IMR-90 (cell line): Measurements from ENCODE around the gene ST3GAL4.

Source experiments
- BHLHE40 ChIP-seq: fragments of 150-350 bp; IDR thresholded peaks from 2 replicates; pipeline ENCODE4 v1.6.1; 2016; ENCODE audit warnings: mild to moderate bottlenecking, low read depth, low read length
- CEBPB ChIP-seq: IDR thresholded peaks from 2 replicates; pipeline ENCODE4 v1.6.1; 2012; ENCODE audit warnings: low read depth, low read length, improper control_type of control experiment
- FOS ChIP-seq: fragments of 150-350 bp; IDR thresholded peaks from 2 replicates; pipeline ENCODE4 v1.6.1; 2016; ENCODE audit warnings: low read depth, low read length
- MAZ ChIP-seq: IDR thresholded peaks from 2 replicates; pipeline ENCODE4 v1.6.1; 2012; ENCODE audit warnings: low read depth, mild to moderate bottlenecking, low read length, improper control_type of control experiment, moderate library complexity, borderline replicate concordance
- MXI1 ChIP-seq: IDR thresholded peaks from 2 replicates; pipeline ENCODE4 v1.6.1; 2012; ENCODE audit warnings: low read depth, mild to moderate bottlenecking, low read length, moderate library complexity, borderline replicate concordance
- NFE2L2 ChIP-seq: fragments of 150-350 bp; IDR thresholded peaks from 2 replicates; pipeline ENCODE4 v1.6.1; 2016; ENCODE audit warnings: low read depth, mild to moderate bottlenecking, low read length
- POLR2A ChIP-seq: IDR thresholded peaks from 2 replicates; pipeline ENCODE4 v1.6.1; 2012; ENCODE audit warnings: mild to moderate bottlenecking, low read depth, low read length
- RCOR1 ChIP-seq: IDR thresholded peaks from 2 replicates; pipeline ENCODE4 v1.6.1; 2012; ENCODE audit warnings: mild to moderate bottlenecking, low read length, improper control_type of control experiment; ENCODE audit not compliant: insufficient replicate concordance
- RFX5 ChIP-seq: IDR thresholded peaks from 2 replicates; pipeline ENCODE4 v1.8.0; 2012; ENCODE audit warnings: low read depth, mild to moderate bottlenecking, low read length, moderate library complexity
- TF ChIP-seq, protein P1 (sequence below): conservative IDR thresholded peaks from 2 replicates; pipeline ENCODE4 v1.5.1; 2012; ENCODE audit warnings: mild to moderate bottlenecking, low read depth, low read length, improper control_type of control experiment
- TF ChIP-seq, protein P2 (sequence below): fragments of 150-350 bp; IDR thresholded peaks from 2 replicates; pipeline ENCODE4 v1.6.1; 2017; ENCODE audit warnings: mild to moderate bottlenecking, antibody characterized with exemption, low read length, low read depth

DNA sequence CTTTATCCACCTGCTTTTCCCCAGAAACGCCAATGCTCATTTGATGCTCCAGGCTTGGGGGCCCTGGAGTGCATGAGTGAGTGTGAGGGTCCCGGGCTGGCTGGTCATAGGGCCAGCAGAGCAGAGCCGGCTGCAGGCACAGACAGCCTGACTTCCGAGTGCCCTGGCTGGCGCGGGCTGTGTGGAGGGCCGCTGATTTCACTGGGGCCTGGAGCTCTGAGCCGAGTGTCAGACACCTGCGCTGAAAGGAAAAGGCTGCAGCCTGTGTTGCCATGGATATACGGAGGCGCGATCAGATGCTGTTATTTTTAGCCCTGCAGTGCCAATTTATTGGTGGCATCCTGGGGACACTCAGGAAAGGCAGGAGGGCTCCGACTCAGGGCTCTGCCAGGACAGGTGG is 87.6 kb downstream of the ST3GAL4 start:
- TF ChIP-seq, protein P1, sequence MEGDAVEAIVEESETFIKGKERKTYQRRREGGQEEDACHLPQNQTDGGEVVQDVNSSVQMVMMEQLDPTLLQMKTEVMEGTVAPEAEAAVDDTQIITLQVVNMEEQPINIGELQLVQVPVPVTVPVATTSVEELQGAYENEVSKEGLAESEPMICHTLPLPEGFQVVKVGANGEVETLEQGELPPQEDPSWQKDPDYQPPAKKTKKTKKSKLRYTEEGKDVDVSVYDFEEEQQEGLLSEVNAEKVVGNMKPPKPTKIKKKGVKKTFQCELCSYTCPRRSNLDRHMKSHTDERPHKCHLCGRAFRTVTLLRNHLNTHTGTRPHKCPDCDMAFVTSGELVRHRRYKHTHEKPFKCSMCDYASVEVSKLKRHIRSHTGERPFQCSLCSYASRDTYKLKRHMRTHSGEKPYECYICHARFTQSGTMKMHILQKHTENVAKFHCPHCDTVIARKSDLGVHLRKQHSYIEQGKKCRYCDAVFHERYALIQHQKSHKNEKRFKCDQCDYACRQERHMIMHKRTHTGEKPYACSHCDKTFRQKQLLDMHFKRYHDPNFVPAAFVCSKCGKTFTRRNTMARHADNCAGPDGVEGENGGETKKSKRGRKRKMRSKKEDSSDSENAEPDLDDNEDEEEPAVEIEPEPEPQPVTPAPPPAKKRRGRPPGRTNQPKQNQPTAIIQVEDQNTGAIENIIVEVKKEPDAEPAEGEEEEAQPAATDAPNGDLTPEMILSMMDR, result no peak
- no peak for TF ChIP-seq POLR2A
- no peak for TF ChIP-seq FOS
- TF ChIP-seq, protein P2, sequence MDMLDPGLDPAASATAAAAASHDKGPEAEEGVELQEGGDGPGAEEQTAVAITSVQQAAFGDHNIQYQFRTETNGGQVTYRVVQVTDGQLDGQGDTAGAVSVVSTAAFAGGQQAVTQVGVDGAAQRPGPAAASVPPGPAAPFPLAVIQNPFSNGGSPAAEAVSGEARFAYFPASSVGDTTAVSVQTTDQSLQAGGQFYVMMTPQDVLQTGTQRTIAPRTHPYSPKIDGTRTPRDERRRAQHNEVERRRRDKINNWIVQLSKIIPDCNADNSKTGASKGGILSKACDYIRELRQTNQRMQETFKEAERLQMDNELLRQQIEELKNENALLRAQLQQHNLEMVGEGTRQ, result no peak
- TF ChIP-seq BHLHE40, result no peak
- no peak for TF ChIP-seq RFX5
- no peak for TF ChIP-seq MAZ
- TF ChIP-seq CEBPB, result no peak
- no peak for TF ChIP-seq MXI1
- TF ChIP-seq NFE2L2, result no peak
- no peak for TF ChIP-seq RCOR1
